ENCODE data around the gene ABCD1.
A peak's percentile ranks its signal among the peaks of the same experiment; 100 is the strongest.

Gene ABCD1

GRCh38 chrX:153709726-153710674, 14.7 kb upstream of the ABCD1 start:
- no peak overlapping the region for H3K27ac Mint-ChIP-seq
- H3K4me3 Mint-ChIP-seq = no peak overlapping the region
- H3K9me3 Mint-ChIP-seq = no peaks in the 10 kb centered on the region
- H3K27me3 Mint-ChIP-seq = no peaks in the 10 kb centered on the region
- peaks cover 15% of the 10 kb centered on the region for H3K4me1 Mint-ChIP-seq
- no peak for DNase-seq
- H3K36me3 Mint-ChIP-seq = peaks cover 21% of the 10 kb centered on the region
- CTCF ChIA-PET = interaction anchor here (0.8 to 1.3 kb wide), 2 partner anchors 10 to 23 kb away, joined by 3 to 5 read pairs; partner anchors contain the start of gene SLC6A8

DNA sequence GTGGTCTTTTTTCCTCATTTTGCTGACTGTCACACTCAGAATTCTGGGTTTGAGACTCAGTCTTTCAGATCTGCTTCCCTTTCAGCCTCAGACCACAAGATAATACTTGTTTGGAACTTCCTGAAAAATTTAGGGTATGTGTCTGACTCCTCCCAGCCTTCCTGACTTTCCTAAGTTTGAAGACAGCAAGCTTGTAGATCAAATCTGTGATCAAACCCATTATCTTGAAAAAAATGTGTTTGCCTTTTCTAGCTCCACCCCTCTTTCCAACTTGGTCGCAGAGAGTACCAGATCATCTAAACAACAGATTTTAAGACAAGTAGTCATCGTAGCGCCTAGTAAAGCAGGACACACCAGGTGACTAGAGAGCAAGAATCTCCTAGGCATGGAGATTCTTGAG, 10.4 kb upstream of the ABCD1 start:
- Mint-ChIP-seq H3K4me3 (no peak overlapping the region), H3K4me1 (peaks cover 5% of the 10 kb centered on the region), H3K9me3 (no peaks in the 10 kb centered on the region), H3K36me3 (peaks cover 26% of the 10 kb centered on the region), H3K27ac (no peak overlapping the region), H3K27me3 (no peaks in the 10 kb centered on the region)
- CTCF ChIA-PET = no interaction called here
- no peak for DNase-seq

- H3K36me3 Mint-ChIP-seq = peaks cover 31% of the 10 kb centered on the region
- H3K27ac Mint-ChIP-seq = no peak overlapping the region
- H3K9me3 Mint-ChIP-seq = no peaks in the 10 kb centered on the region
- H3K4me3 Mint-ChIP-seq = no peak overlapping the region
- peaks cover 7% of the 10 kb centered on the region for H3K4me1 Mint-ChIP-seq
- DNase-seq = no peak
- no peaks in the 10 kb centered on the region for H3K27me3 Mint-ChIP-seq
- CTCF ChIA-PET = no interaction called here
Measured at GRCh38 chrX:153717445-153717844, 7.2 kb upstream of the ABCD1 start.

DNA sequence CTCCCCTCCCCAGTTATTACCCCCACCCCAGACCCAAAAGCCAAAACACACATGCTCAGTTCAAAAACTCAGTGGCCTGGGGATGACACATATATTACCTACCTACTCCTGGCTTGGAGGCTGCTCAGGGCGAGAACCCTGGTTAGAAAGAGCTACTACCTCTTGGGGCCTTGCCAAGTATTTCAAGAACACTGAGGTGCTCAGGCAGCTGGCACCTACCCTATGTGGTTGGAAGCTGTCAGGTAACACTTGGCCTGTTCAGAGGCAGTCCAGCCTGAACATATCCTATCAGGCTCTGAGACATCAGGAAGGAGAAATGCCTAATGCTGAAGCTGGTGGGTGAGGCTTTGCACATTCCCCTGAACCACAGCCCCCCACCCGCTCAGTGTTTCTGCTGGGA, 5.4 kb upstream of the ABCD1 start:
- Mint-ChIP-seq H3K27ac (no peak overlapping the region), H3K36me3 (peaks cover 26% of the 10 kb centered on the region), H3K9me3 (no peaks in the 10 kb centered on the region), H3K4me1 (peaks cover 10% of the 10 kb centered on the region), H3K4me3 (no peak overlapping the region), H3K27me3 (no peaks in the 10 kb centered on the region)
- CTCF ChIA-PET = no interaction called here
- no peak for DNase-seq

DNA sequence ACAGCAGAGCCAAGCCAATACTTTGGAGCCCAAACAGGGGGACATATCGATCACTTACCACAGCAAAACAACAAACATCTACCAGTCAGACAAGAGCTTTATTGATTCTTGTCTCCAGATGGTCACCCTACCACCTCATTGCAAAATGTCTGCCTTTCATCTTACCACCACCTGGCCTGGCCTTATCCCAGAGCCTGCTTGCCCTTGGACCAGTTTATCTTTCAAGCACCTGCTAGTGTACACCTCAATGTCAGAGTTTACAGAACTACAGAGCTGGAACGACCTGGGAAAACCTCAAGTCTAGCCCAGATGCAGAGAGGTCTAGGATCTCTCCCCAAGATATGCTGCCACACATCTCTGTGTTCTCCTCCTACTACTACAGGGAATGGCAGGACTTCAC, 5.0 kb upstream of the ABCD1 start:
- Mint-ChIP-seq H3K27ac (no peak overlapping the region), H3K4me3 (no peak overlapping the region), H3K4me1 (peaks cover 10% of the 10 kb centered on the region), H3K36me3 (peaks cover 23% of the 10 kb centered on the region), H3K9me3 (no peaks in the 10 kb centered on the region), H3K27me3 (no peaks in the 10 kb centered on the region)
- DNase-seq = no peak
- CTCF ChIA-PET = interaction anchor here (0.8 kb wide), 1 partner anchor 9 kb away, joined by 3 read pairs; no protein-coding TSS in a partner anchor

DNA sequence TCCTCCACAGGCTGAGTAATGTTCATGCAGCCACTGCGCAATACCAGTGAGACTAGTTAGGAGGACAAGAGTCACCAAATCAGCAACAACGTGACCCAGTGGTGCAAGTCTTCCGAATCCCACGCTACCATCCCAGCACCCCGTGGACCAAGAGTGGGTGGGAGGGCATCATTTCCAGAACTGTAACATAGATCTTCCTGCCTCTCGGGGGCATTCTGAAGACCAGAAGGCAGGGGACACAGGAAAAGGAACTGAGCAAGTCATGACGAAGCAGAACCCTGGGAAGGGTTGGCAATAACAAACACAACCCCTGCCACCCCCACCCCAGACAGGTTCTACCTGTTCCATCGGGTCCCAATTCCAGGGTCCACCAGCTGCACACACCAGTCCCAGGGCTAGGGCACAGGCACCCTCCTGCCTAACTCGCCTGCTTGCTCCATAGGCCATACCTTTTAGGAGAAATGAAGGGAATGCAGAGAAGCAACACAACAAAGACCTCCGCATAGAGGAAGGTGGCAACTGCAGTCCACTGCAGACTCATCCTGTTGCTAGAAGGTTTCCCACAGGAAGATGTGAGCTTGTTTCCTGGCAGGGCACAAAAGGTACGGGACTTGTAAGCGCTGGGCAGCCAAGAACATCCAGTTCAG, 1.8 kb upstream of the ABCD1 start:
- DNase-seq = no peak
- CTCF ChIA-PET = interaction anchor here (1.6 kb wide), 1 partner anchor 15 kb away, joined by 4 read pairs; no protein-coding TSS in a partner anchor
- peak overlapping the region; percentile 86 for H3K4me3 Mint-ChIP-seq
- H3K27me3 Mint-ChIP-seq = no peaks in the 10 kb centered on the region
- no peaks in the 10 kb centered on the region for H3K9me3 Mint-ChIP-seq
- H3K27ac Mint-ChIP-seq = peak overlapping the region; percentile 86
- peaks cover 22% of the 10 kb centered on the region for H3K36me3 Mint-ChIP-seq
- H3K4me1 Mint-ChIP-seq = peaks cover 25% of the 10 kb centered on the region

DNA sequence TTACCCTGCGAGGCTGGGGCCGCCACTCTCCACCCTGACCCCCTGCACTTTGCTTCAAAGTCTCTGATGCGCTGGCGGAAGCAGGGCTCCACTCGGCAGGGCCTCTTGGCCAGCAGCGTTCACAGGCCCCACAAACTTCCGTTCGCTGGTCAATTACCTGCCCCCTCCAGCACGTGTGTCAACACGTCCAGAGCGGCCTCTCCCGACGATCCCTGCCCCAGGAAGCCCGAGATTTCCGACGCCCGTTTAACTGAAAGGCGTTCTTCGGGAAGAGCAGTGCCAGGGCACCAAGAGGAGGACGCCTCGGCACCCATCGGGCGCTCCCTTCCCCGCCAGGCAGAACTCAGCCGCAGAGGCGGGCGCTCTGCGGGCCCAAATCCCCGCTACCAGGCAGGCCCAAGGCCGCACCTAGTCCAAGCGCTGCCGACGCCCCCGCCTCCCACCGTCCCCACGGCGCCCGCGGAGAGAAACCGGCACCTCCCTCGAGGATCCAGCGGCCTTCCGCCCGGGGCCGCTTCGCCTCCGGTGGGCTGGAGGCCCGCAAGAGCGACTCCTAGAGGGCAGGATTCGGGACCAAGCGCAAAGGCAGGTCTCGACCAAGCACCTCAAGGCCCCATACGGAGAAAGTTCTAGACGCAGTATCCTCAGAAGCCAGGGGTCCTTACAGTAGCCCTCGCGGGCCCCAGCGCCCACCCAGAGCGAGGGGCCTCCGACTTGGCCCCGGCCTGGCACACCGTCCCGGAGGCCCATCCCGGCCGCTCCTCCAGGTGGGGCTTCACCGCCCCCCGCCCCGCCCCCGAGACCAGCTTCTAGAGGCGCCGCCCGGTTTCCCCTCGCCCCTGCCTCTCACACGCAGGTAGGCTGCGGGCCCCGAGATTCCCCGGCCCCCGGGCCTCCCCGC, 1.1 kb upstream of the ABCD1 start:
- Mint-ChIP-seq H3K27ac (peak overlapping the region; percentile 86), H3K9me3 (no peaks in the 10 kb centered on the region), H3K36me3 (peaks cover 23% of the 10 kb centered on the region), H3K4me1 (peaks cover 29% of the 10 kb centered on the region), H3K4me3 (peak overlapping the region; percentile 86), H3K27me3 (no peaks in the 10 kb centered on the region)
- peak; percentile 65 for DNase-seq
- CTCF ChIA-PET = interaction anchor here (1.6 kb wide), 1 partner anchor 15 kb away, joined by 4 read pairs; no protein-coding TSS in a partner anchor

DNA sequence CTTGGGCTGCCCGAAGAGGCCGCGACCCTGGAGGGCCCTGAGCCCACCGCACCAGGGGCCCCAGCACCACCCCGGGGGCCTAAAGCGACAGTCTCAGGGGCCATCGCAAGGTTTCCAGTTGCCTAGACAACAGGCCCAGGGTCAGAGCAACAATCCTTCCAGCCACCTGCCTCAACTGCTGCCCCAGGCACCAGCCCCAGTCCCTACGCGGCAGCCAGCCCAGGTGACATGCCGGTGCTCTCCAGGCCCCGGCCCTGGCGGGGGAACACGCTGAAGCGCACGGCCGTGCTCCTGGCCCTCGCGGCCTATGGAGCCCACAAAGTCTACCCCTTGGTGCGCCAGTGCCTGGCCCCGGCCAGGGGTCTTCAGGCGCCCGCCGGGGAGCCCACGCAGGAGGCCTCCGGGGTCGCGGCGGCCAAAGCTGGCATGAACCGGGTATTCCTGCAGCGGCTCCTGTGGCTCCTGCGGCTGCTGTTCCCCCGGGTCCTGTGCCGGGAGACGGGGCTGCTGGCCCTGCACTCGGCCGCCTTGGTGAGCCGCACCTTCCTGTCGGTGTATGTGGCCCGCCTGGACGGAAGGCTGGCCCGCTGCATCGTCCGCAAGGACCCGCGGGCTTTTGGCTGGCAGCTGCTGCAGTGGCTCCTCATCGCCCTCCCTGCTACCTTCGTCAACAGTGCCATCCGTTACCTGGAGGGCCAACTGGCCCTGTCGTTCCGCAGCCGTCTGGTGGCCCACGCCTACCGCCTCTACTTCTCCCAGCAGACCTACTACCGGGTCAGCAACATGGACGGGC, 579 bp downstream of the ABCD1 start:
- no peaks in the 10 kb centered on the region for H3K27me3 Mint-ChIP-seq
- CTCF ChIA-PET = no interaction called here
- H3K36me3 Mint-ChIP-seq = peaks cover 16% of the 10 kb centered on the region
- peaks cover 33% of the 10 kb centered on the region for H3K4me1 Mint-ChIP-seq
- H3K27ac Mint-ChIP-seq = peak overlapping the region; percentile 77
- H3K9me3 Mint-ChIP-seq = no peaks in the 10 kb centered on the region
- peak; percentile 40 for DNase-seq
- peak overlapping the region; percentile 72 for H3K4me3 Mint-ChIP-seq

- CTCF ChIA-PET = no interaction called here
- peak overlapping the region; percentile 73 for H3K27ac Mint-ChIP-seq
- no peaks in the 10 kb centered on the region for H3K9me3 Mint-ChIP-seq
- no peak for DNase-seq
- peak overlapping the region; percentile 52 for H3K4me3 Mint-ChIP-seq
- H3K27me3 Mint-ChIP-seq = no peaks in the 10 kb centered on the region
- peaks cover 17% of the 10 kb centered on the region for H3K36me3 Mint-ChIP-seq
- H3K4me1 Mint-ChIP-seq = peaks cover 37% of the 10 kb centered on the region
Measured at GRCh38 chrX:153725832-153726285, 1.2 kb downstream of the ABCD1 start.

DNA sequence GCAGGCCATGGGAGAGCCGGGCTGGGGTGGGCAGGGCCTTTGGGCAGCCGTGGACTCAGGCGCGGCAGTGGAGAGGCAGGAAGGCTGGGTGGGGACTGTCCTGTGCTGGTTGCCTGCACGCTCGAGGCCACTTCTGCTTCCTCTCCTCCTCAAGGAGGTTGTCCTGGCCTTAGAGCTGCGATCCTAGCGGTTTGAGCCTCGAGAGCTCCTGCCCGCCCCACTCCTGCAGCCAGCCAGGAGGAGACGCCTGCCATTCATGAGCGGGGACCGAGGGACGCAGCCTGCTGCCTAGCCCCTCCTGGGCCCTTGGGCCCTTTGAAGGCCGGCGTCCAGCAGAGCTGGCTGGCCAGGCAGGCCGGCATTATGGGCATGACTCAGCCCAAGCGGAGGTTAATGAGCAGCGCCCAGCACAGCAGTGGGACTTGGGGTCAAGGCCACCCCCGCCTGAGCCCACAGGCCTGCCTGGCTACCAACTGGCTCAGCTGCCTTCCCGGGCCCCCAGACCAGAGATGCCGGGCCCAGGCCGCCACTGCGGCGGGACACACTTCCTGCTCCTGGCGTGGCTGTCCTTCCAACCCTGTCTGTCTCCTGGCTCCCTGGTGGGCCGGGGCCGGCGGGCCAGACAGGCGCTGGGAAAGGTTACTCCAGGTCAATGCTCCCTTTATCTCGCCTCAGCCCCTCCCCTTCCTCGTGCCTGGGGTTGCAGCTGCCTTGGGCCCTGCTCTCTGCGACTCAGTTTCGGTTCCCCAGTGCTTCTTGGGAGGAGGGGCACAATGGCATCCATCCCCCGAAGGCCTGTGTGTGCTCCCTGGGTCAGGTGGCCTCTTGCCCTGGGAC, 1.8 kb downstream of the ABCD1 start:
- Mint-ChIP-seq H3K27ac (peak overlapping the region; percentile 76), H3K4me3 (peak overlapping the region; percentile 67), H3K4me1 (peaks cover 43% of the 10 kb centered on the region), H3K9me3 (peaks cover 4% of the 10 kb centered on the region), H3K27me3 (no peaks in the 10 kb centered on the region), H3K36me3 (peaks cover 23% of the 10 kb centered on the region)
- CTCF ChIA-PET = no interaction called here
- peak; percentile 73 for DNase-seq

GRCh38 chrX:153727123-153727931, 2.7 kb downstream of the ABCD1 start:
- Mint-ChIP-seq H3K36me3 (peaks cover 26% of the 10 kb centered on the region), H3K4me3 (peak overlapping the region; percentile 67), H3K9me3 (peaks cover 9% of the 10 kb centered on the region), H3K27ac (peak overlapping the region; percentile 76), H3K27me3 (no peaks in the 10 kb centered on the region), H3K4me1 (peaks cover 41% of the 10 kb centered on the region)
- no peak for DNase-seq
- CTCF ChIA-PET = no interaction called here

DNA sequence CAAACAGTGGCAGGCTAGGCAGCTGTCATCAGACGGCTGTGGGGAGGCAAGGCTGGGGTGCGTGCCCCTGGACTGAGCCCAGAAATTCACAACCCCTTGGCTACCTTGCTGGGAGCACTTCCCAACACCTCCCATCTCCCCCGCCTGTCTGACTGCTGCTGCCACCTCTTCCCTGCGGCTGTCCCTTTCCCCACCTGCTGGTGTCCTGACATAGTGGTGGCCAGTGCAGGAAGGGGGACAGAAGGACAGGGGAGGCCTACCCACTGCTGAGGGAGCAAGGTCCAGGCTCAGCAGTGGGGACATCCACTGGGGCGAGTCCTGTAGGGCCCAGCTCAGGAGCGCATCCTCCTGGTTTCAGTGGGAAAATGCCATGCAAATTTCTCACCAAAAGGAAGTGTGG, 3.4 kb downstream of the ABCD1 start:
- CTCF ChIA-PET = no interaction called here
- Mint-ChIP-seq H3K4me3 (peak overlapping the region; percentile 33), H3K36me3 (peaks cover 24% of the 10 kb centered on the region), H3K27ac (no peak overlapping the region), H3K4me1 (peaks cover 36% of the 10 kb centered on the region), H3K27me3 (no peaks in the 10 kb centered on the region), H3K9me3 (peaks cover 9% of the 10 kb centered on the region)
- no peak for DNase-seq

Data from activated naive CD4-positive, alpha-beta T cell treated with anti-CD3 and anti-CD28 coated beads, Interleukin-2, amount 10 ng/mL, durations not matched to agents 7 days and 5 days (primary cell).